Activated naive CD8-positive, alpha-beta T cell treated with anti-CD3 and anti-CD28 coated beads for 36 hours (primary cell): ENCODE results near the gene USP25. TPM values are rescaled to one million over a fixed set of nuclear protein-coding genes. Genes with fewer than 3 reads are reported as not detected.

Experiments used
- DNase-seq: peaks from one replicate; pipeline ENCODE4 v3.0.0; 2021
- H3K27ac Mint-ChIP-seq: one replicate; pipeline ENCODE4 v1.8.0; 2022; ENCODE audit warnings: mild to moderate bottlenecking, moderate library complexity, mixed read lengths
- H3K27me3 Mint-ChIP-seq: one replicate; pipeline ENCODE4 v1.8.0; 2022; ENCODE audit warnings: mild to moderate bottlenecking, mixed read lengths
- H3K36me3 Mint-ChIP-seq: one replicate; pipeline ENCODE4 v1.8.0; 2021; ENCODE audit warnings: mild to moderate bottlenecking, mixed read lengths
- H3K4me1 Mint-ChIP-seq: one replicate; pipeline ENCODE4 v1.8.0; 2021; ENCODE audit warnings: mixed read lengths
- H3K4me3 Mint-ChIP-seq: one replicate; pipeline ENCODE4 v1.8.0; 2022; ENCODE audit warnings: mild to moderate bottlenecking, moderate library complexity, mixed read lengths
- H3K9me3 Mint-ChIP-seq: one replicate; pipeline ENCODE4 v1.8.0; 2022; ENCODE audit warnings: mixed read lengths
- total RNA-seq, 2 experiments: library from RNA; stranded (reverse); gene quantifications; one replicate each; pipeline ENCODE4 v1.2.3, GENCODE V29; 2021

The USP25 gene
- total RNA-seq, 2 experiments from 2014 or later, result 34.9 to 36.4 TPM

GRCh38 chr21:15797577-15798363 is 68.0 kb downstream of the USP25 start:
- no peak overlapping the region for H3K27ac Mint-ChIP-seq
- peaks cover 1% of the 10 kb centered on the region for H3K9me3 Mint-ChIP-seq
- no peak for DNase-seq
- peaks cover 60% of the 10 kb centered on the region for H3K4me1 Mint-ChIP-seq
- peaks cover 42% of the 10 kb centered on the region for H3K36me3 Mint-ChIP-seq
- H3K4me3 Mint-ChIP-seq, result no peak overlapping the region
- H3K27me3 Mint-ChIP-seq, result no peaks in the 10 kb centered on the region

DNA sequence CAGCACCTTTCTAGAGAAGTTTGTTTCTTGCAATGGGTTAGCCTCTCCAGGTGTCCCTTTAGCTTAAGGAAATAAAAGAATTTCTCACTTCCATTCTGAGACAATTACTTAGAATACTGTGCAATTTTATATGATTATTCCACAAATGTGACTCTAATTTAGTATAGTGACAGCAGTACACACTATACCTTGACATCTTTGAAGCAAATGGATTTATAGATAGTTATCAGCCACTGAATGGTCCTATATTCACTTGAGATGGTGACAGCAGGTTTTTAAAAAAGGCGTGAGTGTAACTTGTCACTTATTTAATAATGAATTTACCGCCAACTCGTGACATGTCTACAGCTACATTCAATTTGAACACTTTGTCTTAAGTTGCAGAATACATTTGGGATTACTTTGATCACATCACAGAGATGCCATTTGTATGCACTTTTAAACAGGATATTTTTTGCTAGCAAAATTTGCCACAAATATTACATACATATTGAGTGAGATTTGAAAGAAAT is 71.6 kb downstream of the USP25 start:
- peaks cover 1% of the 10 kb centered on the region for H3K9me3 Mint-ChIP-seq
- H3K4me3 Mint-ChIP-seq, result no peak overlapping the region
- H3K27me3 Mint-ChIP-seq, result no peaks in the 10 kb centered on the region
- H3K36me3 Mint-ChIP-seq, result peaks cover 38% of the 10 kb centered on the region
- DNase-seq, result no peak
- H3K4me1 Mint-ChIP-seq, result peaks cover 41% of the 10 kb centered on the region
- H3K27ac Mint-ChIP-seq, result no peak overlapping the region

- Mint-ChIP-seq H3K27ac (peak overlapping the region; percentile 31), H3K4me1 (peaks cover 17% of the 10 kb centered on the region), H3K4me3 (no peak overlapping the region), H3K36me3 (peaks cover 36% of the 10 kb centered on the region), H3K27me3 (no peaks in the 10 kb centered on the region), H3K9me3 (no peaks in the 10 kb centered on the region)
- no peak for DNase-seq
Measured at GRCh38 chr21:15804247-15805005, 74.6 kb downstream of the USP25 start.

DNA sequence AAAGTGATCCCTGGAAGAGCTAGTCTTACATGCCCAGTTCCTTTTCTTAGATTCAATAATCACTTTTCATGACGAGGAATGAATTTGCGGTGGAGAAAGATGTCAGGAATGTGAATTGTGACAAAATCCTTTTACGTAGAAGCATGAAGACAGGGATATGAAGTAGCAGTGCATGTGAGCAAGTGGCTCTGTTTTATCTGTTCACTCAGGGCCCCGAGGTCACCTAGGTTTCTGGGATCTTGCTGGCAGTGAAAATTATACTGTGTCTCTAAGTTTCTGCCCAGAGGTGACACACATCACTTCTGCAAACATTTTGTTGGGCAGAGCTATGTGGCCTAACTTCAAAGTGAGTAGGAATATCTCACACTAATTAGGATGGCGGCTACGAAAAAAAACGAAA is 79.3 kb downstream of the USP25 start:
- Mint-ChIP-seq H3K9me3 (peaks cover 10% of the 10 kb centered on the region), H3K27ac (no peak overlapping the region), H3K27me3 (no peaks in the 10 kb centered on the region), H3K4me3 (no peak overlapping the region), H3K4me1 (peaks cover 9% of the 10 kb centered on the region), H3K36me3 (peaks cover 45% of the 10 kb centered on the region)
- no peak for DNase-seq

DNA sequence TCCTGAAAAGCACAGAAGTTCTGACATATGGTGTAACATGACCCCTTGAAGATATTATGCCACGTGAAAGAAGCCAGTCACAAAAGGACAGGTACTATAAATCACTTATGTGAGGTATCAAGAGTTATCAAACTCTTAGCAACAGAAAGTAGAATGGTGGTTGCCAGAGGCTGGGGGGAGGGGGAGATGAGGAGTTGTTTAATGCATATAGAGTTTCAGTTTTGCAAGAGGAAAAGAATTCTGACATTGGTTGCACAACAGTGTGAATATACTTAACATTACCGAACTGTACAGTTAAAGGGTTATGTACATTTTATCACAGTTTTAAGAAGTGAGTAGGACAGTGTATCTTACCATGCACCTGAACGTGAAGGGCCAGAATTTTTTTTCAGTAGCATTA is 80.0 kb downstream of the USP25 start:
- no peaks in the 10 kb centered on the region for H3K27me3 Mint-ChIP-seq
- DNase-seq, result no peak

GRCh38 chr21:15815285-15815684 is 85.5 kb downstream of the USP25 start:
- no peak for DNase-seq
- no peak overlapping the region for H3K27ac Mint-ChIP-seq
- peaks cover 12% of the 10 kb centered on the region for H3K4me1 Mint-ChIP-seq
- peaks cover 77% of the 10 kb centered on the region for H3K36me3 Mint-ChIP-seq
- H3K9me3 Mint-ChIP-seq, result peaks cover 36% of the 10 kb centered on the region
- H3K4me3 Mint-ChIP-seq, result no peak overlapping the region
- H3K27me3 Mint-ChIP-seq, result no peaks in the 10 kb centered on the region

More for the DNA sequence above, 80.0 kb downstream of the USP25 start:
- no peak overlapping the region for H3K27ac Mint-ChIP-seq
- peaks cover 7% of the 10 kb centered on the region for H3K4me1 Mint-ChIP-seq
- peaks cover 49% of the 10 kb centered on the region for H3K36me3 Mint-ChIP-seq
- no peak overlapping the region for H3K4me3 Mint-ChIP-seq
- peaks cover 16% of the 10 kb centered on the region for H3K9me3 Mint-ChIP-seq

DNA sequence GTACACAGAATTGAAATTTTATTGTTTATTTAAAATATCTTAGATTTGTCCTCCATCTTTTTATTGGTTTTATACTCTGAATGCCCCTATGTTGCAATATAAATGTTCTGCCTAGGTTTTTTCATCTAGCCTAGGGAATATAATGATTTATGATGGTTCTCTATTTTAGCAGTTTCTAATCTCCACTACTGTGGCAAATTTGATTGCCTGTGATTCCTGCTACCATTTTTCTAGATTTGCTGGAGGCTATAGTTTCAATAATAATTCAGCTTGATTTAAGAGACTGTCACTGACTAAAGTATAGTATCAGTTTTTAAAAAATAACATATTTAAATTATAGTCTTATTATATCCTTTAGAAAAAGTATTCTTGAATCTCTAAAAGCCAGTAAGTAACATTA is 90.5 kb downstream of the USP25 start:
- Mint-ChIP-seq H3K4me1 (peaks cover 33% of the 10 kb centered on the region), H3K27ac (no peak overlapping the region), H3K9me3 (peaks cover 16% of the 10 kb centered on the region), H3K36me3 (peaks cover 61% of the 10 kb centered on the region), H3K4me3 (no peak overlapping the region), H3K27me3 (no peaks in the 10 kb centered on the region)
- DNase-seq, result no peak

DNA sequence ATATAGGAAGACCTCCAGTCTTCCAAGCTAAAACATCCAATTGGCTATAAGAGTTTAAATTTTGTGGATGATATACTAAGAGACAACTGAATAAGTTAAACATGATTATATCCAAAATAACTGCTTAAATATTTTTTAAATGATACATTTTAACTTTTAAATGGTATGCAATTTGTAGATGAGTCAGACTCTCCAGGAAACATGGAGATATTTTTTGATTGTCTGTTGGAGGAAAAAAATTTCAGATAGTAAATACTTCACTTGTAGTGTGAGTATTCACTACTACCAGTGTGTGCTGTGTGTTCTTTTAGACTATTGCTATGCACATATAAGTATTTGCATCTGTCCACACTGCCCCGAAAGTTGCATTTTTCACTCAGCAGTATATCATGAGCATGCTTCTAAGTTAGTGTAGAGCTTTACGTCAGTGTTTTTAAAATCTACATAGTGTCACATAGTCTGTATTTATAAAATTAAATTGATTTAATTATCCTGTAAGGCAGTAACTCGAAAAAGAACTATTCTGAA is 91.1 kb downstream of the USP25 start:
- peaks cover 13% of the 10 kb centered on the region for H3K9me3 Mint-ChIP-seq
- peaks cover 32% of the 10 kb centered on the region for H3K4me1 Mint-ChIP-seq
- H3K27me3 Mint-ChIP-seq, result no peaks in the 10 kb centered on the region
- no peak overlapping the region for H3K4me3 Mint-ChIP-seq
- peaks cover 55% of the 10 kb centered on the region for H3K36me3 Mint-ChIP-seq
- H3K27ac Mint-ChIP-seq, result no peak overlapping the region
- DNase-seq, result no peak

- Mint-ChIP-seq H3K4me3 (peak overlapping the region; percentile 8), H3K27me3 (no peaks in the 10 kb centered on the region), H3K9me3 (no peaks in the 10 kb centered on the region), H3K27ac (peak overlapping the region; percentile 74), H3K4me1 (peaks cover 26% of the 10 kb centered on the region), H3K36me3 (peaks cover 31% of the 10 kb centered on the region)
- DNase-seq, result no peak
Measured at GRCh38 chr21:15823486-15824150, 93.8 kb downstream of the USP25 start.

GRCh38 chr21:15825700-15826099 is 95.9 kb downstream of the USP25 start:
- Mint-ChIP-seq H3K36me3 (peaks cover 21% of the 10 kb centered on the region), H3K4me1 (peaks cover 25% of the 10 kb centered on the region), H3K4me3 (no peak overlapping the region), H3K27me3 (no peaks in the 10 kb centered on the region), H3K27ac (no peak overlapping the region), H3K9me3 (no peaks in the 10 kb centered on the region)
- no peak for DNase-seq

DNA sequence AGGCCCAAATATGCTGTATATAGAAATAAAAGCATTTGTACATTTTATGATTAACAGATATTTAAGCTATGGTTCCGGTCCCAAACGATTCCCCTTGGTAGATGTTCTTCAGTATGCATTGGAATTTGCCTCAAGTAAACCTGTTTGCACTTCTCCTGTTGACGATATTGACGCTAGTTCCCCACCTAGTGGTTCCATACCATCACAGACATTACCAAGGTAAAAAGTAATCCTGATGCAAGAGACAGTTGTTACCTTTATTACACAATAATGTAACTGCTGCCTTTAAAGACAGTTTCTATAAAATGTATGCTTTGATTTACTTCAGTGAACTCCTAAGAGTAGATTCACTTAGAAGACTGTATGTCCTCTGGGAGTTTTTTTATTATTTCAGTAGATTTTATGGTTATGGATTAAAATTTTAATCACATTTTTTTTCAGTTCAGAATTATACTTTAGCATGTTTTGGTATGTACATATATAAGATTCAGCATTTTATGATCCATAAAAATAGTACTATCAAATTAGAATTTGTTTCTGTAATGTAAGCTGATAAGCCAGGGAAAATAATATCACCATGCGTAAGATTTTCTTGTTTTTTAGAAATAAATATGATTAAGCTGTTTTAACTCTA is 96.5 kb downstream of the USP25 start:
- H3K27me3 Mint-ChIP-seq, result no peaks in the 10 kb centered on the region
- no peak overlapping the region for H3K27ac Mint-ChIP-seq
- H3K36me3 Mint-ChIP-seq, result peaks cover 23% of the 10 kb centered on the region

DNA sequence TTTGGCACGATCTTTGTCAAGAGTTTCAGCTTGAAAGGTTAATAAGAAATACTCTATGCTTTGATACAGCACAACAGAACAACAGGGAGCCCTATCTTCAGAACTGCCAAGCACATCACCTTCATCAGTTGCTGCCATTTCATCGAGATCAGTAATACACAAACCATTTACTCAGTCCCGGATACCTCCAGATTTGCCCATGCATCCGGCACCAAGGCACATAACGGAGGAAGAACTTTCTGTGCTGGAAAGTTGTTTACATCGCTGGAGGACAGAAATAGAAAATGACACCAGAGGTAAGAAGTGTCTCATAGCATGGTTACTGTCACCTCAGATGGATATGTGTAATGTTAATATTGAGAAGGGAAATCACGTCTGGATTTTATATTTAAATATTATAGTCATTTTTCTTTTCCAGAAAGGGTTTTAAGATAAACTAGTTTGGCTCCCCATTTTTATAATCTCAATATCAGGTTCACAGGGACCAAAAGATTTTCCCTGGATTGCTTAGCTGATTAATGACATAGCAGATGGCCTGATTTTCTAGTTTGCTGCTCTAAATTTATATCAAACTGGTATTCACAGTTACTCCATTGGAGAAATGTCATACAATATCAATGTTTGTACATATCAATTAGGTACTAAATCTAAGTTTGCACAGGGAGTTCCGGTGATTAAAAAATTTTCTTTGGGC is 97.3 kb downstream of the USP25 start:
- Mint-ChIP-seq H3K27me3 (no peaks in the 10 kb centered on the region), H3K36me3 (peaks cover 21% of the 10 kb centered on the region), H3K9me3 (no peaks in the 10 kb centered on the region), H3K4me3 (no peak overlapping the region), H3K27ac (no peak overlapping the region), H3K4me1 (peaks cover 21% of the 10 kb centered on the region)
- no peak for DNase-seq

More for the DNA sequence above, 96.5 kb downstream of the USP25 start:
- DNase-seq, result no peak
- Mint-ChIP-seq H3K9me3 (no peaks in the 10 kb centered on the region), H3K4me1 (peaks cover 25% of the 10 kb centered on the region), H3K4me3 (no peak overlapping the region)

- no peak overlapping the region for H3K27ac Mint-ChIP-seq
- DNase-seq, result no peak
- peaks cover 7% of the 10 kb centered on the region for H3K36me3 Mint-ChIP-seq
- peaks cover 2% of the 10 kb centered on the region for H3K4me1 Mint-ChIP-seq
- H3K27me3 Mint-ChIP-seq, result no peaks in the 10 kb centered on the region
- H3K9me3 Mint-ChIP-seq, result no peaks in the 10 kb centered on the region
- H3K4me3 Mint-ChIP-seq, result no peak overlapping the region
Measured at GRCh38 chr21:15831497-15831896, 101.7 kb downstream of the USP25 start.

- Mint-ChIP-seq H3K4me3 (no peak overlapping the region), H3K36me3 (no peaks in the 10 kb centered on the region), H3K27me3 (no peaks in the 10 kb centered on the region), H3K27ac (no peak overlapping the region), H3K9me3 (no peaks in the 10 kb centered on the region), H3K4me1 (no peaks in the 10 kb centered on the region)
- no peak for DNase-seq
Measured at GRCh38 chr21:15837645-15838044, 107.9 kb downstream of the USP25 start.
